GM12801 (cell line): Measurements from ENCODE around the gene NFAT5.

Experiments used
- CTCF ChIP-seq: IDR thresholded peaks from one replicate; pipeline ENCODE4 v1.5.1; 2011; ENCODE audit warnings: control low read depth; ENCODE audit not compliant: insufficient read length; ENCODE audit errors: extremely low read depth

The NFAT5 gene

DNA sequence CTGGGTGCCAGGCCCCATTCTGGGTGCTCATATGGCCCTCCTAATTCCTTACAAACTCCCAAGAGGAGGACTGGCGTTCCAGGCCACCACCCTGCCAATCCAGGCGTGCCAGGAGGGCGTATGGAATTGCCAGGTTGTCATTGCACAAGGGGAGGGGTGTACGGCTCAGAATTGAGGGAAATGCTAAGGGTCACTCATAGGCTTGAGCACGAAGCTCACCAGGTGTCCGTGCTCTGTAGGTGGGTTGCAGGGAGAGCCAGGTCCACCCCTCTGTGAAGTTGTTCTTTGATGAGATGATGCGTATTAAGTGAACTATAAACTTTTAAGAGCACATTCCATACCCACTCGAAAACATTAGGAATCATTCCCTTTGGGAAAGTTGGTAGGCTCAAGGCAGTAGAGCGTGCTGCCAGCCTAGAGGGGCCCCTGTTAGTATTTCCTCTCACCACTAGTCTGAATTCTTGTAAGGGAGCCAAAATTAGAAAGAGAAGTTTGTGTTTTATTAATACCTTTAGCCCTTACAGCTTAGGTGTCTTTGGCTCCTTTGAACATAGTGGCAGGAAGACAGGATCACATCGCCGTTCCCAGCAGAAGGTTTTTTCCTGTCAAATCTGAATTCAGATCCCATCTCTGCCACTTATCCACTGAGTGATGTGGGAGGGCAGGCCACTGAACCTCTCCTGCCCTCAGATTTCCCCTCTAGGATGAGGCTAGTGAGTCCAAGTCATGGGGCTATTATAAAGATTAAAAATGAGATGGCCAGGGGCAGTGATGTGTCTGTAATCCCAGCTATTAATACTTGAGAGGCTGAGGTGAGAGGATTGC, 38.7 kb upstream of the NFAT5 start:
- TF ChIP-seq CTCF: no peak

DNA sequence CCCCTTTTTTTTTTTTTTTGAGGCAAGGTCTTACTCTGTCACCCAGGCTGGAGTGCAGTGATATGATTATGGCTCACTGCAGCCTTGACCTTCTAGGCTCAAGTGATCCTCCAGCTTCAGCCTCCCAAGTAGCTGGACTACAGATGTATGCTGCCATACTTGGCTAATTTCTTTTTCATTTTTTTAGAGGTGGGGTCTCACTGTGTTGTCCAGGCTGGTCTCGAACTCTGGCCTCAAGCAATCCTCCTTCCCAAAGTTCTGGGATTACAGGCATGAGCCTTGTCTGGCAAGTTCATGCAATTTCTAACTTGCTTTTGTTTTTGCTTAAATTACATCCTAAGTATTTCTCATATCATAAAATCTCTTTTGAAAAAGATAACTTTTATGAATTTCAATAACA, 33.8 kb upstream of the NFAT5 start:
- TF ChIP-seq CTCF: no peak

- TF ChIP-seq CTCF: no peak
Observed at GRCh38 chr16:69532641-69533455, 32.9 kb upstream of the NFAT5 start.

DNA sequence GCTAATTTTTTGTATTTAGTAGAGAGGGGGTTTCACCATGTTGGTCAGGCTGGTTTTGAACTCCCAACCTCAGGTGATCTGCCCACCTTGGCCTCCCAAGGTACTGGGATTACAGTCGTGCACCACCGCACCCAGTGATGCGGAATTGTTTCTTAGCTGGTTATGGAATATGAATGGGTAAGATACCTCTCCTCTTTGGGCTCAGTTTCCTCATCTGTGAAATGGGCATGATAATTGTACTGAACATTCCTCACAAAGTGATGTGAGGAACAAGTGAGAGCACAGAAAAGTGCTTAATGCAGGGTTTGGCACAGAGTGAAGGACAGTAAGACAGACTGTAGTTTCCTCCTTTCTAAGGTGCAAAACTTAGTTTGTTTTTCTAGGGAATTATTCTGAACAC, 31.0 kb upstream of the NFAT5 start:
- no peak for TF ChIP-seq CTCF

- no peak for TF ChIP-seq CTCF
Observed at GRCh38 chr16:69535123-69536050, 30.4 kb upstream of the NFAT5 start.

DNA sequence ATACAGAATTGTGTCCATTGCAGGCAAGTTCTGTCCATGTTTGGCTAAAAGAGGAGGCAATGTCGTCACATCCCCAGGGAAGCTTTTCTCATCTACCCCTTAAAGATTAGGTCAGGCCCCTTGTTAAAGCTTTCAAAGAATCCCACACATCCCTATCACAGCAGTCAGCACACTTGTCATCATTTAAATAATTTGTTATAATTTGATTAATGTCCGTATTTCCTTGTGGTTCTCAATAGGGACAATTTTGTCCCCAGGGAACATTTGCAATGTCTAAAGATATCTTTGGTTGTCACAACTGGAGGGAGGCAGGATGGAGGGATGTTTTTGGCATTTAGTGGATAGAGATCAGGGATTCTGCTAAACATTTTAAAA, 28.1 kb upstream of the NFAT5 start:
- TF ChIP-seq CTCF: no peak

- TF ChIP-seq CTCF: no peak
Observed at GRCh38 chr16:69538808-69539207, 27.0 kb upstream of the NFAT5 start.
